ENCODE measurements around the gene ACLY.
A peak's percentile ranks its signal among the peaks of the same experiment; 100 is the strongest.
"Not testable (repeated sequence)": the region's sequence is repeated elsewhere in the genome, so short reads cannot be mapped to it uniquely, and the experiment has no call there.

The ACLY gene

DNA sequence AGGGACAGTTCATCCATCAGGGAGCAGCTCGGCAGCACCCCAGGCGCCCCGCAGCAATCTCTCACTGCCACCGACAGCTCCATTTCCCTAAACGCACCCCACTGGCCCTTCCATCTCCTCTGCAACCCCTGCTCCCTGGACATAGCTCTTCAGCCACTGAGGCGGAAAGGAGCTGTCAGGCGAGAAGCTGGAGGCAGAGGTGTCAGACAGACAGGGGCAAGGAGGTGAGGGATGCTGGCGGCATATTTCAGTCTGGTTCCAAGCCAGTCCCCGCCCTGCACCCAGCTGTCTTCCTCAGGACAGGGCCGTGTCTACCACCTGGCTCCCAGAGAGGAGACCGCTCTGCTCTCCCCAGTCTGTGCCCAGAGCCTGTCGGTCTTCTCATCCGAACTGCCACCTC is 9.7 kb downstream of the ACLY start:
- no peak for DNase-seq

DNA sequence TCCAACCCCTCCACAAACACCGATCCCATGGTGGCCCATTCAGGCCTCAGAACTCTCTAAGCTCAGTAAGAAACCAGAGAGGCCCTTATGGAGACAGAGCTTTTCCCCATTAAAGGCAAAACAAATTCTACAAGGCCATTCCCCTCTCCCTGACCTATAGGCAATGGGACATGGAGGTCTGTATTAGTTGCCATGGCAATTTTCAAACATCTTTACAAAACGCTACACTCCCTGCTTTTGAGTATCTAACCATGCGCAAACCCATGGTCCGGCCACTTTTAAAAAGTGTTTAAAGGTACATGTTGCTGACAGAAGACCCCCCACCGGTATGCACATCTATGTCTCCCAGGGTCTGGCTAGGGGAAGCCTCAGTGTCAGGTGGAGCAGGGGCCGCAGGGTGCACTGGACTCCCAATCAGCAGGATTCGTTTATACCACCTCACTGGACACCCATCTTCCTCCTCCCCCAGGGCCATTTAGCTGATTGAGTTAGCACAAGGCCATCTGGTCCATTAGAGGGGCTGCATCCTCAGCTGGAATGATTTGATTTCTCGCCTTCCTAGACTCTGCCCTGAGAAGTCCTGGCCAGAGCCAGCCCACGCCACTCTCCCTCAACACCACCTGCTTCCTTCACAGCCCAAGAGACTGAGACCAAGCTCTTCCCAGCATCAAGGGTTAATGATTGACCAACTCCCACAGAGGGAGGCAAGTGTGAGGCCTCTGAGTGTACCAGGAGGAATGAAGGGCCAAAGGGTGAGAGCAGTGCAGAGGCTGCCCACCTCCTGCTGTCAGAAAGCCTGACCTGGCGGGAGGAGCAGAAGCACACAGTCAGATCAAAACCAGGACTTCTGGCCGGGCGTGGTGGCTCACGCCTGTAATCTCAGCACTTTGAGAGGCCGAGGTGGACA is 10.9 kb downstream of the ACLY start:
- DNase-seq: no peak

DNA sequence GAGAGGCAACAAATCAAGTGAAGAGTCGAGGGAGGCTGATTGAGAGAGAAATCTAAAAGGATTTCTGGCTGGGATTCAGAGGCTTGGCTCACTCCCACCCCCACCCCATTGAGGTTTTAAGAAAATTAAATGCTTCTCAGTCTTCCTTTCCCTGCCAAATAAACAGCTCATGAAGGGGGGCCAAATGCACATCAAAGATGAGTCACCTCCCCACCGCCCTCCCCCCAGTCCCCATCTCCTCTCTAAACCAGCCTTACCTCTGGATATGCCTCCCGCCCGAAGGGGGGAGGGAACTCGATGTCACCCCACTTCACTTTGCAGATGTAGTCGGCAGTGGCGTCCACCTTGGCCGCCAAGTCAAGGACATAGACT is 11.6 kb downstream of the ACLY start:
- DNase-seq: peak; percentile 92

DNA sequence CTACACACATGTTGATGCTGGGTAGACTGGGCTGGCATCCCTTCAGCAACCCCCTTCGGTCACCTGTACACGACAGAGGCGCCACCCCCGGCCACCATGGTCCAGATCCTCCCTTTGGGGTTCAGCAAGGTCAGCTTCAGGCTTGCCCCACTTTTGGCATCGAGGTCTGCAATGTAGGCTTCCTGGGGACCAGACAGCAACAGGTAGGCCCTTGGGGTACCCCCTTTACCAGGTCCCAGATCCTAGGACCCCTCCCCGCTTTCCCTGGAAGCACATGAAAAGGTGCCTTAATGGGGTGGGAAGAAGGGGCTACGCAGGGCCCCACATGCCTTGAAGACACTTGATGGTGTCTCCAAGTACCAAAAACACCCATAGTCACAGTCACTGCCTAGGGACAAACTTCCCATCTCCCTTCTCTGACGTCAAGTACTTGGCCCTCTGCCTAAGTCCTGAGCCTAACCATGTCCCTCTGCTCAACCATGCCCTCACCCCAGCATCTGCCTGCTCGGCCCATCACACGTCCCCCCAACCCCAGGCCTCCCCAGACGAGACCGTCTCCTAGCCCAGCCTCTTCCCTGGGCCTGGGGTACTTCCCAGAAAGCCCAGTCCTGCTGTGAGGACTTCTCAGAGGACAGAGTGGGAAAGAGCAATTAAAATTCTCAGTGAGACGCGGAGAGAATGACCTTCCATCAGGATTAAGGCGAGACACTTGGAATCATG is 12.1 kb downstream of the ACLY start:
- DNase-seq: peak; percentile 32

DNA sequence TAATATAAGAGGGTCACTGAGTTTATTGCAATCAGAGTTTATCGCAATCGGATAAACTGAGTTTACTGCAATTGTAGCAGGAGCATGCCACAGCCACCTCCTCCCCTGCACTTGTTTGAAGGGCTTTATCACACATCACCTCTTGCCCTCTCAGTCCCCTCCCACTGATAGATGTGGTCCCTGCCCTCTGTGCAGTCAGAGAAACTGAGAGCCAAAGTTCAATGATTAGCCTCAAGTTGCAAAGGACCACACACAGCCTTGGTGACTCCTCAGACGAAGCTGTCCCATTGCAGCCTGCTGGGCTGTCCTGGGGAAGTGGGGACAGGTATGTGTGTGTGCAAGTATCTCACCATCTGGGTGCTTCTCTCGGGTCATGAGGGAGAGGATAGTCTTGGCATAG is 13.6 kb downstream of the ACLY start:
- no peak for DNase-seq

DNA sequence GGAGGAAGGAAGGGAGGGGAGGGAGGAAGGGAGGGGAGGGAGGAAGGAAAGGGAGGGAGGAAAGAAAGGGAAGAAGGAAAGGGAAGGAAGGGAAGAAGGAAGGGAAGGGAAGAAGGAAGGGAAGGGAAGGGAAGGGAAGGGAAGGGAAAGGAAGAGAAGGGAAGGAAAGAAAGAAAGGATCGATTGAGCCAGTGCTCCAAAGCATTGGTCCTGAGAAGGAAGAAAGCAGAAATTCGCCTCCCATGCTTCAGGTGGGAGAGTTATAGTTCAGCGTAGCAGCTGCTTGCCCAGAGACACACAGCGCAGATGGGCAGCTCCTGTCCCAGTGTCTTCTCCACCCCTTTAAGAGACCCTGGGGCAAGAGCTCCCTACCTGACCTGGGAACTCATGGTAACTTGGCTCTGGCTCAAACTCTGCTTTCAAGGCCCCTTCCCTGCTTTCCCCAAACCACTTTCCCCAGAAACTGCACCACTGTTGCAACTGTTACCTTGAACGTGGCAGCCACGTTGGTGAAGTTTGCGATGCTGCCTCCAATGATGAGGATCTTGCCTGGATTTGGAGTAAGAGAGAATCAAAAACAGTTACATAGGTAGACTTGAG is 14.4 kb downstream of the ACLY start:
- DNase-seq: no peak

DNA sequence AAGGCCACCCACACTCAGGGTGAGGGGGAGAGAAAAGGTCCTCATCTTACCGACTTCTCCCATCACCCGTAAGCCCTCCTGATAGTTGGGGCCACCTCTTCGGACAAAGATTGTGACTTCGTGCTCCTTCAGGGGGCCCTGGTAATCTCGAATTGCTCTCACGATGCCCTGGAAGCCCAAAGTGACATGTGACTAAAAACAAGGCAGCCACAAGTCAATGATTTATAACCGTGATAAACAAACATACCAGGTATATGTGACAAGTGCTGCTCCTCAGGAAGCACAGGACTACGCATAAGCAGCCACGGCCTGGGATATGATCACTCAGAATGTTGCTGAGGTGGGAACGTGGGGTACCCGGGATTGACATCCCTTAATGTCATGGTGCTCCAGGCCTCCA is 17.1 kb downstream of the ACLY start:
- DNase-seq: no peak

DNA sequence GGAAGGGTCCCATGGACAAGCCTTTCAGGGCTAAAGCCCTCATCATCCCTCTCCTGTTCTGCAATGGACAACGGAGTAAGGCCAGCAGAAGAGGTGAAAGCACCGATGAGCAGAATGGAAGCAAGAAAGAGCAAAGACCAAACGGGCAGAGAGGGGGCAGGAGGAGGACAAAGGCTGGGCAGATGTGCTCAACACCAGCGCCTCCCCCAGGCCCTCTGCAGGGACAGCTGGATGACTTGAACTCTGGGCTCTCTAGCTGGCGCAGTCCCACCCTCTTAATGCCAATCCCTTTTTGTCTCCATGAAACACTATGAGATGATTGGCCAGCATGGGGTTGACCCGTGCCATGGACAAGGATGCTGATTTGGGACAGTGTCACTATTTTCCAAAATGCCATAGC is 22.0 kb downstream of the ACLY start:
- DNase-seq: no peak

DNA sequence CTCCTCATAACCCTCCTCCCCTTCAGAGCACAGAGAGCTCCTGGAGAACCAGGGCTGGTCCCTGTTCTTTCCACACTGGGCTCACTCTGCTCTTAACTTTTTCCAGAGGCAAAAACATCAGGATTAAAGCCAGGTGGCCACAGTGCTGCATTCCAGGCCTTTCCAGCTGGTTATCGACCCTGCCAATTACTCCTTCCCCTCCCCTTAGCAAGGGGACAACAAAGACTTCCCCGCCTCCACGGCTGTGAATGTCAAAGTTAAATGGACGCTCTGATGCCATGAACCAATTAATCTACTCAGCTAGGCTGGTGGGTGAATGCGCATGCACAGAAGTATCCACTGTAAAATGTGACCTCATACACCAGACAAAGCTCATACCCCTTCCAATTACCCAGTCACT is 23.1 kb downstream of the ACLY start:
- DNase-seq: peak; percentile 25

DNA sequence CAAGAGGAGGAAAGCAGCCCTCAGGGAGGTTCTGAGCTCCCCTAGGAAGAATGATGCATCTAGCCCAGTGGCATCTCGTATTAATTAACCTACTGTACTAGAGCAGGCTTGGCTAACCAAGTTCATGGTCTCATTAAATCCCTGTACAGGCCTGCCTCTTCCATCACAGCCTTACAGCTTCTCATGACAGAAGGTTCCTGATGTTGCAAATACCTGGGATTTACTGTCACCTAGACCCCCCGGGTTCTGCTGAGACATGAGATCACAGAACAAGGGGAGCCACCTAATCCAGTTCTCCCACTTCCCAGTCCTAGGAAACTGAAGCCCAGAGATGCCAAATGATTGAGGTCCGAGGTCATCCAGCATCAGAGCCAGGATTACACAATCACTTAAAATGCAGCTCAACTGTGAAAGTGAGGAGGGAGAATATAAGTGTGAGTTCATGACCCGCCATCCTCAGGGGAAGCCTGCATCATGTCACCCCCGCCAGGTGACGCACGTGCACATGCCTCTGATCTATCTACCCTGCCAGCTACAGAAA is 23.9 kb downstream of the ACLY start:
- peak; percentile 92 for DNase-seq

DNA sequence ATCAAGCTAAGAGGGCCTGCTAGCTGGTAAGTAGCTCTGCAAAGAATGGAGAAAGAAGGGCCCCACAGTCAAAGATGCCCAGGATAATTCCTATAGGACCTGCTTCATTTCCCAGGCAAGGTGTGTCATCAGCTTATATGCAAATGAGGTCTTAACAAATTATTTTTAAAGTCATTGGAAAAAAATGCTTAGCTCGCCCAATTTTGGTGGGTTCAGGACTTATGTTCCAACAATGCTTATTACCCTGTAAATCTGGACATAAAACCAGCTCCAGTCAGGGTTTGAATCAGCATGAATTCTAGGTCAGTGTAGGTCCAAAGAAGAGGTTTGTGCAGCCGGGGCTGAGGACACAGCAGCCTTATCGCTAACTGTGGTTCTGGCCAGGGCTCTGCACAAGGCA is 25.4 kb downstream of the ACLY start:
- no peak for DNase-seq

DNA sequence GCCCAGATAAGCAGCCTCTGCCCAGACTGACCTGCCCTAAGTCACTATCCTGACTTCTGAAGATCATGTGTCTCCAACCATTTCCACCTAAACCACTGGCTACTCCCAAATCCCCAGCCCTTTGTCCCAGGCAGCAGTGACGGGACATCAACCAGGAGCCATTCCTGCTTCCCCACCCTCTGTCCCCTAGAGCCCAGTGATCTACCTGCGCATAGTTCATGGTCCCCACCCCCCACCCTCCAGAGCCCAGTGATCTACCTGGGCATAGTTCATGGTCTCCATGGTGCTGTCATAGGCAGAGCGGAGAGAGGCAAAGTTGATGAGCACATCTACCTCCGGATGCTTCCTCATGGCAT is 26.8 kb downstream of the ACLY start:
- no peak for DNase-seq

DNA sequence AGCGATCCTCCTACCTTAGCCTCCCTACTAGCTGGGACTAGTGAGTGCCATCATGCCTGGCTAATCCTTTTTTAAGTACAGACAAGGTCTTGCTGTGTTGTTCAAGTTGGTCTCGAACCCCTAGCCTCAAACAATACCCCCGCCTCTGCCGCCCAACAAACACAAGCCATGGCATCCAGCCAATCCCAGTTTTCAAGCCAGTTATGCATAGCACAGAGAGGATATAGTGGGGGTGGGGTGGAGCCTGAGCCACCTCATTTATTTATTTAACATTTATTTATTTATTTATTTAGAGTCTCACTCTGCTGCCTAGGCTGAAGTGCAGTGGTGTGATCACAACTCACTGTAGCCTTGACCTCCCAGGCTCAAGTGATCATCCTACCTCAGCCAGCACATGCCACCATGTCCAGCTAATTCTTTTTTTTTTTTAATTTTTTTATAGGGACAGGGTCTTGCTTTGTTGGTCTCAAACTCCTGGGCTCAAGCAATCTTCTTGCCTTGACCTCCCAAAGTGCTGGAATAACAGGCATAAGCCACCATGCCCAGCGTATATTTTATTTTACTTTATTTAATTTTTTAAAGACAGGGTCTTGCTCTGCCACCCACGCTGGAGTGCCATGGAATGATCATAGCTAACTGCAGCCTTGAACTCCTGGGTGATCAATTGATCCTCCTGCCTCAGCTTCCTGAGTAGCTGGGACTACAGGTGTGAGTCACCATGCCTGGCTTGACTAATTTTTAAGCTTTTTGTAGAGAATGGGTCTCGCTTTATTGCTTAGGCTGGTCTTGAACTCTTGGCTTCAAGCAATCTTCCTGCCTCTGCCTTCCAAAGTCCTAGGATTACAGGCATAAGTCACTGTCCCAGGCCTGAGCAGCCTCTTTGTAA is 27.4 kb downstream of the ACLY start:
- no peak for DNase-seq

DNA sequence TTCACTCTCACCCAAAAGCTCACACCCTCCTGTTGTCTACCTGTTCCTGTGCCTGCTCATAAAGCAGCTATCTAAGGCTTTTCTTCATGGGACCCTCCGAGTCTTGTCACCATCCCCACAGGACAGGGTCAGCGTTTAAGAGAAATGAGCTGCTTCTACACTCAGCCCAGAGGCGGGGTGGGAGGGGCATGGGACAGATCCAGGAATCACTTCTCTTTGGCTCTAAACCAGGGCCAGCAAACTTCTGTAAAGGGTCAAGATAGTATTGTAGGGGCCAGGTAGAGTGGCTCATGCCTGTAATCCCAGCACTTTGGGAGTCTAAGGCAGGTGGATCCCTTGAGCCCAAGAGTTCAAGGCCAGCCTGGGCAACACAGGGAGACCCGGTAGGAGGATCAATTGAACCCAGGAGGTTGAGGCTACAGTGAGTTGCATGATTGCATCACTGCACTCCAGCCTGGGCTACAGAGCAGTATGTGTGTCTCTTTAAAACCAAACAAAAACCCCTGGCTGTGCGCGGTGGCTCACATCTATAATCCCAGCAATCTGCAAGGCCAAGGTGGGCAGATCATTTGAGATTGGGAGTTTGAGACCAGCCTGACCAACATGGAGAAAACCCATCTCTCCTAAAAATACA is 30.3 kb downstream of the ACLY start:
- DNase-seq: no peak

DNA sequence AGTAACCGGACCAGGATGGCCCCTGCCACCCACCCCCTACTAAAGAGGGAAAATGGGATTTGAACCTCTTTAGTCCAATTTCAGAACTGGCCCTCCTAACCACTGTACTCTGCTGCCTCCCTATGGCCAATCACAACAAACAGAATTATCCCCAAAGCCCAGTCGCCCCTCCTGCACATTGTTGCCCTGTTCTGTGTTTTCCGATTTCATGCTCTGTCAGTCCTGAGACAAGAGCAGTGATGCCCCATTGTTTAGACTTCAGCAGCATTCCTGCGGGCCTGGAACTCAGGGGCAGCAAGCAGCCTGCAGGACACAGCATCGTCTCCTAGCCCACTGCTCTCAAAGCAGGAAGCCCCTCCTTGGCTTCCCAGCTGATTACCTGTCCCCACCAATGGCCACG is 33.0 kb downstream of the ACLY start:
- no peak for DNase-seq

DNA sequence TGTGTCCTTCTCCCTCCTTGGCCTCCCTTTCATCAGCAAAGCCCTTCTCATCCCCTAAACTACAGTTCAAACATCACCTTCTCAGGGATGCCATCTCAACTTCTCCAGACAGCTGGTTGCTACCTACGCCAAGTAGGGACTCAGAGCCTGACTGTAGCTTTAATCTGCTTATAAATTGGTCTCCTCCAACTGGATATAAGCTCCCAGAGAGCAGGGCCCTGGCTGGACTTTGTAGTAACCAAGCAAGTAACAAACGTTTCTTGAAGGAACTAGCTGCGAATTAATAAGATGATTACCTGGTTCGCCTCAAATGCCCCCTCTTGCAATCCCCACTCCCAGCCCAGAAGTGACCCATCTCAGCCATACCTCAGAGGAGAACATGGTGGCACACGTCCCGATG is 36.0 kb downstream of the ACLY start:
- DNase-seq: no peak

DNA sequence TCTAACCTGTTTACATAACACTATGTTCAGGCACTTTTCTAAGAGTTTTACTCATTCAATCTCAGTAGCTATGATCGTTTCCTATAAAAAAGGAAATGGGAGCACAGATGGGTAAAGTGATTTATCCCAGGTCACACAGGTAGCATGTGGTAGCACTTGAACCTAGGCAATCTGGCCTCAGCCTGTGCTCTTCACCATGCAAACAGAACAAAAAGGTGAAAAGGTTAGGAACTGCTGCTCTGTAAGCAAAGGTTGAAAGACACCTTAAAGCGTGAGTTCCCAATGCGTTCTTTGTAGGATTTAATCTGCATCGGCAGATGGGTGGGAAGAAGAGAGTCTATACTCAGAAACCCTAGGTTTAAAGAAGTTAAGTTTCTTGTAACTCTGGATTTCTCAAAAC is 38.6 kb downstream of the ACLY start:
- DNase-seq: no peak

DNA sequence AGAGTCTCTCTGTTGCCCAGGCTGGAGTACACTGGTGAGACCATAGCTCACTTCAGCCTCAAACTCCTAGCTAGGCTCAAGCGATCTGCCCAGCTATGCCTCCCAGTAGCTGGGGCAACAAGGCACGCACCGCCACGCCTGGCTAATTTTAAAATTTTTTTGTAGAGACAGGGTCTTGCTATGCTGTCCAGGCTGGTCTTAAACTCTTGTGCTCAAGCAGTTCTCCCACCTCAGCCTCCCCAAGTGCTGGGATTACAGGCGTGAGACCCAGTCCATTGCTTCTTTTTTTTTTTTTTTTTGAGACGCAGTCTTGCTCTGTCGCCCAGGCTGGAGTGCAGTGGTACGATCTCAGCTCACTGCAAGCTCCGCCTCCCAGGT is 44.5 kb downstream of the ACLY start:
- not testable (repeated sequence) for DNase-seq

DNA sequence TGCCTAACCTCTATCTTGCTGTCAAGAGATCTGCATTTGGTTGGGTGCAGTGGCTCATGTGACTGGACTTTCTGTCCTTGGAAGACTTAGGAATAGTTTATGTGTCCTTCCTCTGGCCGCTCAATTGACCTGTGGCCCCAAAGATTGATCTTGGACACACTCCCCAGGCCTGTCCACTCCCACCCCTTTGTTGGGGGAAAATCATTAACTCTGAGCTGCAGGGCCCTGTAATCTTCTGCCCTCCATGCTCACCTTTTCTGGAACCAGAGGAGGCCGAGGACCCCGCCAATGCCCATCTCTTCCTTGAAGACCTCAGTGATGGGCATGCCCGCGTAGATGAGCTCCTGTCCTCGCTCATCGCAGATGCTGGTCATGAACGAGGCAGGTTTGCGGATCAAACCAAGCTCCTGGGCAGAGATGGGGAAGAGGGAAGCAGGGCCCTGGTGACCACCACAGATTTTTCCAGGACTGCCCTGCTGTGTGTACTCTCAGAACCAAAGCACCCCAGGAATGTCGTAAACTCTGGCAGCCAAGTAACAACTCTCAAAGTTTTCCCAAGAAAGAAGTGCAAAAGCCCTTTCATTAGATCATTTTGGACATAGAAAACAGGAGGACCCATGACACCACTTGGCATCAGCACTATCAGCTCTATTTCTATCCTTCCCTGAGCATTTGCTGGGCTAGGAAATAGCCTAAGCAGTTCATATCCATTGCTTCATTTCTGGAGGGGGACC is 45.0 kb downstream of the ACLY start:
- no peak for DNase-seq

DNA sequence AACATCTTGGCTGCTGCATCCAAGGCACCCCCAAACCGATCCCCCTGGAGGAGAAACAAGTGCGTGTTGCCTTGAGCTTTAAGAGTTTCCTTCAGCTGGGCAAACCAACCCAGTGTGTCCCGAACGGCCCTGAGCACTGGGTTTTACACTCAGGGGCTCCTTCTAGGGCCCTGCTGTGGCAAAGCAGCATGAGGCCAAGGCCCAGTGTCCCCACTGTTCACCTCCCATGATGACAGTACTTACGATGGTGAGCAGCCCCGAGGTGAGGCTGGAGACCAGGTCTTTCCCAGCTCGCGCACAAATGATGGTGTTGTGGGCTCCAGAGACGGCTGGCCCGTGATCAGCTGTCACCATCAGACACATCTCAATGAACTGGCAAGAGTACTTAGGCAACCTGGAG is 47.0 kb downstream of the ACLY start:
- no peak for DNase-seq

DNA sequence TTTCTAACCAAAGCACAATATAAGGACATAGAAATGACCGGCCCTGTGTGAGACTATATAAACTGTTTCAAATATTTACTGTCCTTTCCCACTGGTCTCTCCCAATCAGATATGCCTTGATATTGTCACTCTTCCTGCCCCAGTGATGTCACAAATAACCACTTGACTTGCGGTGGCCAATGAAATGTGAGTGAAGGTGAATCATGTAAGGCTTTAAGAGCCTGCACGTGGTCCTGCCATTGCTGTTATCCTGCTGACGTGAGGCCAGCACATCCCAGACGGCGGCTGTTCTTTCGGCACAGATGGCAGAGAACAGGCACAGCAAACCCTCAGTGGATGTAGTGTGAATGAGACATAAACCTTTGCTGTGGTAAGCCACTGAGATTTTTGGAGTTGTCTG is 48.1 kb downstream of the ACLY start:
- peak; percentile 10 for DNase-seq

DNA sequence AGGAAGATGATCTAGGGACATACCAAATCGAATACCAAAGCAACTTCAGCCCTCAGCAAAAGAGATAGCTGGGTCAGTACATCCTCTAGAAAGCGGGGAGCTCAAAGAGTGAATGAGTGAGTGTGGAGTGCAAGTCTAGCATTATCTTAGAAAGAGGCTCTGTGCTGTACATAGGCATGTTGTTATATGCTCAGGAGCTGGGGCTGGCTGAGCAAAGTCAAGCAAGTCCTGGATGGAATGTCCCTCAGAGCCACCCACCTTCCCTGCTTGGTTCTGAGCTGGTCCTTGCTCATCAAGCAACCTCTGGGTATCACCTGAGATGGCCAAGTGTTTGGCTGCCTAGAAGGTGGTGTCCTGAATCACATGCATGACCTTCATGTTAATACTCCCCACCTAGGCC is 48.7 kb downstream of the ACLY start:
- DNase-seq: no peak

Data from fibroblast of skin of right biceps (primary cell).